IMR-90 (cell line): ENCODE measurements around the gene FUT8. TPM values are rescaled to one million over a fixed set of nuclear protein-coding genes. Genes with fewer than 3 reads are reported as not detected.

Source experiments
- ATAC-seq: fragments of 200-7000 bp; cut with Tn5 transposase; 2 replicates; pipeline ENCODE4 v1.9.1; 2020; ENCODE audit warnings: low read depth, mild to moderate bottlenecking, moderate library complexity
- BruUV-seq: library from RNA; stranded (reverse); fragments of 400-500 nt; replicated peaks from 2 replicates; lab custom pipeline; 2021; lab: Mats Ljungman, UMichigan
- CTCF ChIA-PET: fragments of 300-600 bp; formaldehyde crosslinking; extraction: SDS; loops from one replicate; lab custom pipeline; 2021; ENCODE audit warnings: antibody characterized with exemption; lab: Yijun Ruan, JAX
- POLR2A ChIA-PET: fragments of 300-600 bp; sonication (Branson Sonifier 250); formaldehyde crosslinking; loops from one replicate; lab custom pipeline; 2022; ENCODE audit warnings: antibody characterized with exemption; ENCODE audit not compliant: unreplicated experiment; lab: Charles Lee
- DNase-seq: peaks from one replicate; pipeline ENCODE4 v3.0.0; 2013
- H2AFZ ChIP-seq: replicated peaks from 2 replicates; pipeline ENCODE3; 2013; ENCODE audit warnings: low read length, mild to moderate bottlenecking; ENCODE audit not compliant: poor library complexity
- H2AK5ac ChIP-seq: 2 replicates; pipeline ENCODE4 v1.6.1; 2013; ENCODE audit warnings: low read depth, low read length, inconsistent platforms
- H2AK9ac ChIP-seq: replicated peaks from 2 replicates; pipeline ENCODE3; 2013; ENCODE audit warnings: mild to moderate bottlenecking, low read depth, low read length, moderate library complexity; ENCODE audit not compliant: poor library complexity
- H2BK120ac ChIP-seq: 2 replicates; pipeline ENCODE4 v1.6.1; 2013; ENCODE audit warnings: low read depth, low read length, inconsistent platforms
- H2BK15ac ChIP-seq: 3 replicates; pipeline ENCODE4 v1.6.1; 2013; ENCODE audit warnings: low read depth, low read length, inconsistent platforms
- H2BK20ac ChIP-seq: 2 replicates; pipeline ENCODE4 v1.6.1; 2013; ENCODE audit warnings: low read depth, mild to moderate bottlenecking, inconsistent platforms, low read length, moderate library complexity
- H2BK5ac ChIP-seq: 2 replicates; pipeline ENCODE4 v1.6.1; 2013; ENCODE audit warnings: mild to moderate bottlenecking, low read depth, low read length, inconsistent platforms; ENCODE audit not compliant: poor library complexity, severe bottlenecking
- H3K14ac ChIP-seq: replicated peaks from 2 replicates; pipeline ENCODE4 v1.6.1; 2013; ENCODE audit warnings: low read depth, low read length, inconsistent platforms
- H3K18ac ChIP-seq: 2 replicates; pipeline ENCODE4 v1.6.1; 2013; ENCODE audit warnings: low read depth, low read length, control low read depth
- H3K23ac ChIP-seq: 2 replicates; pipeline ENCODE4 v1.6.1; 2013; ENCODE audit warnings: low read depth, low read length, inconsistent platforms
- H3K27ac ChIP-seq: 2 replicates; pipeline ENCODE4 v1.5.1; 2013; ENCODE audit warnings: mild to moderate bottlenecking, control low read depth, low read length; ENCODE audit not compliant: insufficient read depth
- H3K27me3 ChIP-seq: 2 replicates; pipeline ENCODE4 v1.6.1; 2013; ENCODE audit warnings: low read length; ENCODE audit not compliant: control insufficient read depth, insufficient read depth
- H3K36me3 ChIP-seq: 2 replicates; pipeline ENCODE4 v1.6.1; 2013; ENCODE audit warnings: low read length, mixed read lengths; ENCODE audit not compliant: control insufficient read depth, insufficient read depth
- H3K4ac ChIP-seq: 2 replicates; pipeline ENCODE4 v1.6.1; 2013; ENCODE audit warnings: low read depth, low read length, inconsistent platforms
- H3K4me1 ChIP-seq: 2 replicates; pipeline ENCODE4 v1.6.1; 2013; ENCODE audit warnings: low read length, mixed read lengths; ENCODE audit not compliant: control insufficient read depth, insufficient read depth
- H3K4me2 ChIP-seq: 2 replicates; pipeline ENCODE4 v1.6.1; 2013; ENCODE audit warnings: low read depth, mild to moderate bottlenecking, control low read depth, low read length, moderate library complexity
- H3K4me3 ChIP-seq: 2 replicates; pipeline ENCODE4 v1.5.1; 2013; ENCODE audit warnings: low read depth, mild to moderate bottlenecking, control low read depth, low read length, moderate library complexity; ENCODE audit not compliant: insufficient read depth
- H3K56ac ChIP-seq: 2 replicates; pipeline ENCODE4 v1.6.1; 2013; ENCODE audit warnings: low read length, inconsistent platforms; ENCODE audit not compliant: insufficient read depth; ENCODE audit errors: extremely low read depth
- H3K79me1 ChIP-seq, 2 experiments: 2 replicates each; pipeline ENCODE4 v1.6.1; 2013; ENCODE audit warnings: low read length in 2 of 2, inconsistent platforms in 1 of 2, low read depth in 1 of 2
- H3K9ac ChIP-seq: 2 replicates; pipeline ENCODE4 v1.6.1; 2013; ENCODE audit warnings: low read depth, low read length, control low read depth
- H3K9me1 ChIP-seq: 2 replicates; pipeline ENCODE4 v1.6.1; 2013; ENCODE audit warnings: low read length, inconsistent platforms; ENCODE audit not compliant: insufficient read depth
- H3K9me3 ChIP-seq: 2 replicates; pipeline ENCODE4 v1.6.1; 2013; ENCODE audit warnings: low read length; ENCODE audit not compliant: control insufficient read depth, insufficient read depth
- H4K20me1 ChIP-seq: 2 replicates; pipeline ENCODE4 v1.6.1; 2013; ENCODE audit warnings: low read length, inconsistent platforms; ENCODE audit not compliant: insufficient read depth
- H4K5ac ChIP-seq: 2 replicates; pipeline ENCODE4 v1.6.1; 2013; ENCODE audit warnings: mild to moderate bottlenecking, low read depth, low read length, control low read depth
- H4K8ac ChIP-seq, 2 experiments: 2 replicates each; pipeline ENCODE4 v1.6.1; 2013; ENCODE audit warnings: low read depth in 2 of 2, low read length in 2 of 2, control low read depth in 1 of 2, inconsistent platforms in 1 of 2
- H4K91ac ChIP-seq: 2 replicates; pipeline ENCODE4 v1.6.1; 2013; ENCODE audit warnings: low read depth, low read length, inconsistent platforms; ENCODE audit not compliant: insufficient read depth
- CEBPB ChIP-seq: IDR thresholded peaks from 2 replicates; pipeline ENCODE4 v1.6.1; 2012; ENCODE audit warnings: low read depth, low read length, improper control_type of control experiment
- ELK1 ChIP-seq: fragments of 150-350 bp; IDR thresholded peaks from 2 replicates; pipeline ENCODE4 v1.6.1; 2016; ENCODE audit warnings: low read depth, mild to moderate bottlenecking, low read length, moderate library complexity, borderline replicate concordance
- MAFK ChIP-seq: IDR thresholded peaks from 2 replicates; pipeline ENCODE4 v1.6.1; 2012; ENCODE audit warnings: low read depth, low read length, improper control_type of control experiment
- POLR2A ChIP-seq: IDR thresholded peaks from 2 replicates; pipeline ENCODE4 v1.6.1; 2012; ENCODE audit warnings: mild to moderate bottlenecking, low read depth, low read length
- SMC3 ChIP-seq: fragments of 150-350 bp; IDR thresholded peaks from 2 replicates; pipeline ENCODE4 v1.6.1; 2016; ENCODE audit warnings: low read depth, mild to moderate bottlenecking, antibody characterized with exemption, low read length, moderate library complexity
- WGBS, 2 experiments: methylation state at CpG; one replicate each; pipeline versions ENCODE4 v1.1.5 to v1.1.7; 2013; ENCODE audit warnings: missing lambda C conversion rate in 2 of 2; ENCODE audit not compliant: insufficient read length in 1 of 2; ENCODE audit errors: extremely low coverage in 2 of 2; 5-methylcytosine and 5-hydroxymethylcytosine counted together
- dilution Hi-C: fragments of 300-500 bp; cut with HindIII; formaldehyde crosslinking; loops from one replicate; pipeline ENCODE4 v1.14.3; 2018; ENCODE audit warnings: low sequenced_read_pairs; ENCODE audit not compliant: unreplicated experiment
- in situ Hi-C: fragments of 300-500 bp; cut with MboI; formaldehyde crosslinking; loops from 3 replicates; pipeline ENCODE4 v1.14.3; 2019; ENCODE audit warnings: low sequenced_read_pairs, inconsistent platforms, mixed read lengths
- intact Hi-C: fragments of 100-400 bp; cut with micrococcal nuclease; formaldehyde crosslinking; loops from 2 replicates; pipeline ENCODE4 v1.10.0; 2022
- polyA plus RNA-seq, 3 experiments: library from polyadenylated mRNA; depleted of rRNA; stranded (reverse); fragments of >200 nt; gene quantifications; 2 replicates each; pipeline ENCODE4 v1.2.3, GENCODE V29; 2012; ENCODE audit warnings: low replicate concordance in 1 of 3
- total RNA-seq: library from RNA; depleted of rRNA; stranded (reverse); fragments of >200 nt; gene quantifications from 2 replicates; pipeline ENCODE4 v1.2.3, GENCODE V29; 2012

The FUT8 gene
- total and polyA plus RNA-seq, 2 of the 4 experiments (the other 2 are of a cell fraction) = 15.6 to 72.9 TPM

- Histone ChIP-seq H3K9ac (no peak overlapping the region), H3K4ac (no peak overlapping the region), H3K9me1 (no peaks in the 10 kb centered on the region), H3K14ac (no peak overlapping the region), H2BK120ac (no peak overlapping the region), H3K23ac (no peak overlapping the region), H3K56ac (no peak overlapping the region), H3K4me1 (no peaks in the 10 kb centered on the region), H3K18ac (no peak overlapping the region), H3K27me3 (no peaks in the 10 kb centered on the region), H3K9me3 (no peaks in the 10 kb centered on the region), H3K36me3 (no peaks in the 10 kb centered on the region; the same call in 1 of the 2 replicates), H3K27ac (no peak overlapping the region), H2BK5ac (no peak overlapping the region), H2AK9ac (no peak overlapping the region), H2AK5ac (no peak overlapping the region), H3K79me1 (no peaks in the 10 kb centered on the region; a peak in 1 of 4 replicates), H4K20me1 (no peaks in the 10 kb centered on the region), H3K4me2 (no peak overlapping the region), H4K5ac (no peak overlapping the region), H2BK20ac (no peak overlapping the region), H2BK15ac (no peak overlapping the region), H4K8ac (no peak overlapping the region), H4K91ac (no peak overlapping the region), H2AFZ (no peak overlapping the region), H3K4me3 (no peak overlapping the region)
- intact Hi-C loops = no loop called here
- BruUV-seq = no TSS peak
- no peak for DNase-seq
- POLR2A ChIA-PET = no interaction called here
- no peak for TF ChIP-seq MAFK
- no peak for TF ChIP-seq SMC3
- no peak for TF ChIP-seq CEBPB
- no peak for TF ChIP-seq POLR2A
- TF ChIP-seq ELK1 = no peak
- ATAC-seq = no peak
- dilution Hi-C loops = no loop called here
- in situ Hi-C loops = loop anchor here (25.0 kb wide), 1 partner anchor 460 kb away; no protein-coding TSS in a partner anchor
- CTCF ChIA-PET = interaction anchor here (0.8 to 1.0 kb wide), 3 partner anchors 23 to 195 kb away, joined by 3 read pairs; no protein-coding TSS in a partner anchor
- WGBS, 2 experiments = 100% methylated on average over 1 of the region's 5 CpGs; no CpG with 5 or more reads in 1 of the 2 experiments
Observed at GRCh38 chr14:65622703-65623102, 210.2 kb downstream of the FUT8 start.
